H1 (cell line): ENCODE data around the gene FSIP1. TPM values are rescaled to one million over a fixed set of nuclear protein-coding genes. Genes with fewer than 3 reads are reported as not detected.

ENCODE experiments used
- CTCF ChIA-PET: fragments of 300-600 bp; sonication (Branson Sonifier 250); formaldehyde crosslinking; loops from one replicate; lab custom pipeline; 2021; ENCODE audit not compliant: partially characterized antibody; lab: Charles Lee
- POLR2A ChIA-PET: fragments of 300-600 bp; sonication (Branson Sonifier 250); formaldehyde crosslinking; loops from one replicate; lab custom pipeline; 2021; ENCODE audit warnings: inconsistent platforms; ENCODE audit not compliant: partially characterized antibody; lab: Charles Lee
- DNase-seq, 2 experiments: peaks; one replicate each; pipeline versions ENCODE4 v3.0.0 to v3.0.0-alpha.2; 2010 to 2022; ENCODE audit warnings: low spot score in 2 of 2, low read depth in 1 of 2, mixed read lengths in 1 of 2
- FAIRE-seq: peaks from 2 replicates; lab custom pipeline; 2011; peaks lifted over from hg19 to GRCh38; lab: Jason Lieb, UNC
- H2AFZ ChIP-seq: 2 replicates; pipeline ENCODE4 v1.8.1; 2012; ENCODE audit warnings: low read length, inconsistent platforms
- H2AK5ac ChIP-seq: 2 replicates; pipeline ENCODE4 v1.6.1; 2013; ENCODE audit warnings: low read depth, low read length
- H2BK120ac ChIP-seq: replicated peaks from 2 replicates; pipeline ENCODE3; 2013; ENCODE audit warnings: low read depth, low read length, inconsistent platforms
- H2BK12ac ChIP-seq: 2 replicates; pipeline ENCODE4 v1.6.1; 2013; ENCODE audit warnings: low read depth, low read length
- H2BK15ac ChIP-seq: 2 replicates; pipeline ENCODE4 v1.6.1; 2013; ENCODE audit warnings: low read length
- H2BK20ac ChIP-seq: 2 replicates; pipeline ENCODE4 v1.6.1; 2013; ENCODE audit warnings: low read length
- H2BK5ac ChIP-seq: 2 replicates; pipeline ENCODE4 v1.6.1; 2013; ENCODE audit warnings: low read depth, low read length
- H3K14ac ChIP-seq: 2 replicates; pipeline ENCODE4 v1.6.1; 2013; ENCODE audit warnings: inconsistent platforms; ENCODE audit not compliant: insufficient read length
- H3K18ac ChIP-seq: 2 replicates; pipeline ENCODE4 v1.6.1; 2013; ENCODE audit warnings: low read length; ENCODE audit errors: extremely low read depth
- H3K23ac ChIP-seq: 2 replicates; pipeline ENCODE4 v1.6.1; 2013; ENCODE audit warnings: inconsistent platforms; ENCODE audit not compliant: insufficient read length
- H3K23me2 ChIP-seq: 2 replicates; pipeline ENCODE4 v1.6.1; 2013; ENCODE audit warnings: low read depth, low read length
- H3K27ac ChIP-seq: 2 replicates; pipeline ENCODE4 v1.6.1; 2011; ENCODE audit warnings: low read depth, low read length, inconsistent platforms
- H3K27me3 ChIP-seq, 4 experiments: replicated peaks in 1 of 4; 1 replicate in 1 of 4; 2 replicates in 3 of 4; pipeline versions ENCODE4 v1.6.1 to v1.8.1; 2011 to 2013; ENCODE audit warnings: low read length in 3 of 4, mild to moderate bottlenecking in 3 of 4, inconsistent platforms in 2 of 4, mixed read lengths in 2 of 4, moderate library complexity in 1 of 4; ENCODE audit not compliant: control insufficient read depth in 3 of 4, insufficient read depth in 3 of 4; ENCODE audit errors: extremely low read depth in 1 of 4
- H3K36me3 ChIP-seq, 4 experiments: 2 replicates each; pipeline versions ENCODE4 v1.6.1 to v1.8.1; 2011 to 2013; ENCODE audit warnings: mild to moderate bottlenecking in 4 of 4, low read length in 3 of 4, moderate library complexity in 2 of 4, control low read depth in 1 of 4, inconsistent platforms in 1 of 4; ENCODE audit not compliant: insufficient read depth in 4 of 4, control insufficient read depth in 2 of 4
- H3K4ac ChIP-seq: replicated peaks from 2 replicates; pipeline ENCODE3; 2013; ENCODE audit warnings: low read length, low read depth, mixed read lengths, inconsistent platforms; ENCODE audit not compliant: insufficient read length
- H3K4me1 ChIP-seq, 4 experiments: replicated peaks in 1 of 4; 1 replicate in 1 of 4; 2 replicates in 3 of 4; pipeline versions ENCODE4 v1.6.1 to v1.8.1; 2011 to 2013; ENCODE audit warnings: low read length in 3 of 4, inconsistent platforms in 2 of 4, mixed read lengths in 1 of 4; ENCODE audit not compliant: insufficient read depth in 4 of 4, control insufficient read depth in 3 of 4
- H3K4me2 ChIP-seq, 2 experiments: 2 replicates each; pipeline versions ENCODE4 v1.6.1 to v1.8.1; 2011 to 2013; ENCODE audit warnings: low read depth in 2 of 2, low read length in 2 of 2, control low read depth in 1 of 2, inconsistent platforms in 1 of 2, mild to moderate bottlenecking in 1 of 2; ENCODE audit not compliant: insufficient read depth in 1 of 2
- H3K4me3 ChIP-seq, 4 experiments: fragments of 200-600, 300-600 bp in 1 of 4; sonication (generic), shearing (Covaris generic), sonication (Bioruptor Twin) in 1 of 4; 2 replicates each; pipeline versions ENCODE4 v1.5.1 to v1.8.1; 2011 to 2016; ENCODE audit warnings: low read length in 4 of 4, low read depth in 3 of 4, control low read depth in 2 of 4, inconsistent platforms in 2 of 4, mild to moderate bottlenecking in 2 of 4, mixed read lengths in 1 of 4, moderate library complexity in 1 of 4; ENCODE audit not compliant: insufficient read depth in 2 of 4; ENCODE audit errors: extremely low read depth in 1 of 4
- H3K56ac ChIP-seq: replicated peaks from 2 replicates; pipeline ENCODE3; 2013; ENCODE audit warnings: low read depth, mild to moderate bottlenecking, mixed read lengths, low read length, inconsistent platforms; ENCODE audit not compliant: insufficient read length
- H3K79me1 ChIP-seq: 2 replicates; pipeline ENCODE4 v1.6.1; 2013; ENCODE audit warnings: low read depth, low read length, control low read depth
- H3K79me2 ChIP-seq, 2 experiments: 2 replicates each; pipeline versions ENCODE4 v1.6.1 to v1.8.1; 2012 to 2013; ENCODE audit warnings: low read length in 2 of 2, mild to moderate bottlenecking in 2 of 2, inconsistent platforms in 1 of 2; ENCODE audit not compliant: insufficient read depth in 2 of 2, control insufficient read depth in 1 of 2
- H3K9ac ChIP-seq, 4 experiments: replicated peaks in 1 of 4; 1 replicate in 1 of 4; 2 replicates in 3 of 4; pipeline versions ENCODE4 v1.6.1 to v1.8.1; 2011 to 2013; ENCODE audit warnings: low read depth in 3 of 4, low read length in 3 of 4, control low read depth in 2 of 4, mild to moderate bottlenecking in 2 of 4, moderate library complexity in 2 of 4, inconsistent platforms in 1 of 4; ENCODE audit errors: extremely low read depth in 1 of 4
- H3K9me3 ChIP-seq, 2 experiments: 2 replicates each; pipeline versions ENCODE4 v1.6.1 to v1.8.1; 2012 to 2013; ENCODE audit warnings: mild to moderate bottlenecking in 2 of 2, moderate library complexity in 2 of 2, control low read depth in 1 of 2, inconsistent platforms in 1 of 2, low read depth in 1 of 2, low read length in 1 of 2, mixed read lengths in 1 of 2; ENCODE audit not compliant: insufficient read depth in 2 of 2
- H4K20me1 ChIP-seq, 2 experiments: replicated peaks in 1 of 2; 2 replicates each; pipeline versions ENCODE3 to v1.8.1; 2011 to 2013; ENCODE audit warnings: inconsistent platforms in 2 of 2, low read length in 2 of 2, mild to moderate bottlenecking in 1 of 2; ENCODE audit not compliant: insufficient read depth in 2 of 2, control insufficient read depth in 1 of 2
- H4K5ac ChIP-seq: 2 replicates; pipeline ENCODE4 v1.6.1; 2013; ENCODE audit warnings: low read length, low read depth, mixed read lengths, inconsistent platforms; ENCODE audit not compliant: insufficient read length
- H4K8ac ChIP-seq: 2 replicates; pipeline ENCODE4 v1.8.0; 2013; ENCODE audit warnings: mild to moderate bottlenecking, moderate library complexity, low read length, inconsistent platforms; ENCODE audit not compliant: insufficient read depth; ENCODE audit errors: extremely low read depth
- H4K91ac ChIP-seq: replicated peaks from 2 replicates; pipeline ENCODE3; 2013; ENCODE audit warnings: low read length, mixed read lengths, inconsistent platforms; ENCODE audit not compliant: insufficient read length
- CBX5 ChIP-seq: fragments of 300-800, 300-1000 bp; sonication (generic); IDR thresholded peaks from 2 replicates; pipeline ENCODE4 v1.7.1; 2016; ENCODE audit warnings: antibody characterized with exemption, low read length, low read depth
- EZH2 ChIP-seq: fragments of 200-600 bp; sonication (generic); IDR thresholded peaks from 2 replicates; pipeline ENCODE4 v1.7.1; 2012; ENCODE audit warnings: low read depth, mild to moderate bottlenecking, moderate library complexity, low read length, inconsistent platforms; ENCODE audit not compliant: severe bottlenecking
- HDAC6 ChIP-seq: IDR thresholded peaks from one replicate; pipeline ENCODE4 v1.7.1; 2012; ENCODE audit warnings: low read depth, mild to moderate bottlenecking, inconsistent platforms, low read length, moderate library complexity
- JUND ChIP-seq: IDR thresholded peaks from 2 replicates; pipeline ENCODE4 v1.6.1; 2011; ENCODE audit warnings: mild to moderate bottlenecking, improper control_type of control experiment, low read length
- NANOG ChIP-seq: IDR thresholded peaks from 2 replicates; pipeline ENCODE4 v1.6.1; 2011; ENCODE audit warnings: low read length, low read depth, mild to moderate bottlenecking, inconsistent platforms; ENCODE audit not compliant: insufficient read depth, poor library complexity, severe bottlenecking
- RBBP5 ChIP-seq: IDR thresholded peaks from 2 replicates; pipeline ENCODE4 v1.7.1; 2012; ENCODE audit warnings: low read depth, mild to moderate bottlenecking, inconsistent platforms, low read length, moderate library complexity, borderline replicate concordance
- RFX5 ChIP-seq: IDR thresholded peaks from 2 replicates; pipeline ENCODE4 v1.6.1; 2011; ENCODE audit warnings: low read depth, low read length, improper control_type of control experiment, borderline replicate concordance
- SP4 ChIP-seq: IDR thresholded peaks from 2 replicates; pipeline ENCODE4 v1.6.1; 2012; ENCODE audit warnings: low read length, inconsistent platforms
- YY1 ChIP-seq: IDR thresholded peaks from 2 replicates; pipeline ENCODE4 v1.6.1; 2011; ENCODE audit warnings: low read depth, mild to moderate bottlenecking, low read length
- ZNF274 ChIP-seq: IDR thresholded peaks from 2 replicates; pipeline ENCODE4 v1.7.0; 2012; ENCODE audit warnings: low read length, borderline replicate concordance; ENCODE audit errors: extremely low read depth
- WGBS, 2 experiments: shearing (Covaris generic) in 1 of 2; methylation state at CpG; one replicate each; pipeline versions ENCODE4 v1.1.6 to v1.1.7; 2013 to 2015; ENCODE audit warnings: low lambda C conversion rate in 2 of 2, mixed read lengths in 2 of 2, inconsistent platforms in 1 of 2, low coverage in 1 of 2, missing lambda C conversion rate in 1 of 2; ENCODE audit not compliant: insufficient replicate concordance in 2 of 2, insufficient coverage in 1 of 2, insufficient read length in 1 of 2; ENCODE audit errors: extremely low coverage in 1 of 2, missing lambda C conversion rate in 1 of 2; 5-methylcytosine and 5-hydroxymethylcytosine counted together
- polyA plus RNA-seq, 7 experiments: library from polyadenylated mRNA; depleted of rRNA in 3 of 7; stranded (reverse) in 5 of 7; unstranded in 2 of 7; fragments of >200 nt in 5 of 7; fragments of 200-250 nt in 2 of 7; gene quantifications; 1 replicate in 5 of 7; 2 replicates in 1 of 7; 4 replicates in 1 of 7; pipeline versions ENCODE4 v1.2.1 to v1.2.3, GENCODE V29; 2011 to 2013; ENCODE audit warnings: missing spikeins in 2 of 7, mixed read lengths in 2 of 7
- total RNA-seq: library from RNA; stranded (reverse); fragmentation: NEBNext Ultra II Directional; extraction: Animal tissue kit (Norgen Biotek cat#: 25700); gene quantifications from 2 replicates; pipeline ENCODE4 v1.2.1, GENCODE V29; 2021

FSIP1 gene
- total and polyA plus RNA-seq, 2 of the 8 experiments (the other 6 are each of a cell fraction or from before 2014, with no cell fraction given), result 0.18 to 1.3 TPM

- no peak overlapping the region for H4K91ac ChIP-seq
- H3K9me3 ChIP-seq, result no peaks in the 10 kb centered on the region
- no peak overlapping the region for H3K14ac ChIP-seq
- no peak overlapping the region for H3K4me3 ChIP-seq
- no peak overlapping the region for H2AFZ ChIP-seq
- no peak overlapping the region for H2BK12ac ChIP-seq
- no peak overlapping the region for H4K5ac ChIP-seq
- H2BK20ac ChIP-seq, result no peak overlapping the region
- H3K27ac ChIP-seq, result no peak overlapping the region
- no peak for FAIRE-seq
- no peaks in the 10 kb centered on the region for H3K4me1 ChIP-seq
- no peak overlapping the region for H4K8ac ChIP-seq
- no peak overlapping the region for H2BK15ac ChIP-seq
- H3K79me2 ChIP-seq, result no peaks in the 10 kb centered on the region
- no peak overlapping the region for H3K23ac ChIP-seq
- no peak overlapping the region for H3K4ac ChIP-seq
- no peaks in the 10 kb centered on the region; the same call in 1 of the 2 replicates for H3K23me2 ChIP-seq
- no peak overlapping the region for H3K18ac ChIP-seq
- no peak overlapping the region for H3K4me2 ChIP-seq
- POLR2A ChIA-PET, result no interaction called here
- CTCF ChIA-PET, result interaction anchor here (0.6 to 5.5 kb wide), 13 partner anchors 13 to 1010 kb away, joined by 3 to 89 read pairs (median 3); no protein-coding TSS in a partner anchor
- 86% methylated on average over 1 of the region's 1 CpG; no CpG with 5 or more reads in 1 of the 2 experiments for WGBS, 2 experiments
- no peak overlapping the region for H2BK5ac ChIP-seq
- no peak overlapping the region for H2BK120ac ChIP-seq
- no peaks in the 10 kb centered on the region for H4K20me1 ChIP-seq
- no peak overlapping the region for H2AK5ac ChIP-seq
- DNase-seq, result no peak
- H3K56ac ChIP-seq, result no peak overlapping the region
- no peaks in the 10 kb centered on the region for H3K27me3 ChIP-seq
- no peaks in the 10 kb centered on the region for H3K36me3 ChIP-seq
- H3K9ac ChIP-seq, result no peak overlapping the region
- H3K79me1 ChIP-seq, result no peaks in the 10 kb centered on the region
- TF ChIP-seq EZH2 (no peak), CBX5 (no peak), NANOG (no peak), RFX5 (no peak), HDAC6 (no peak), JUND (no peak), ZNF274 (no peak), SP4 (no peak), RBBP5 (no peak), YY1 (no peak)
These were observed 97.3 kb downstream of the FSIP1 start for GRCh38 chr15:39685367-39685766.
